GM12878 (cell line): ENCODE measurements around the gene GOT2. TPM values are rescaled to one million over a fixed set of nuclear protein-coding genes. Genes with fewer than 3 reads are reported as not detected.

Source experiments
- ATAC-seq: fragments of 200-7000 bp; cut with Tn5 transposase; 3 replicates; pipeline ENCODE4 v1.9.1; 2020; ENCODE audit warnings: mild to moderate bottlenecking, moderate library complexity
- BruUV-seq: library from RNA; stranded (reverse); fragments of 400-500 nt; replicated peaks from 2 replicates; lab custom pipeline; 2021; lab: Mats Ljungman, UMichigan
- CTCF ChIA-PET: fragments of 300-600 bp; sonication (Branson Sonifier 250); formaldehyde crosslinking; extraction: SDS; loops from one replicate; lab custom pipeline; 2021; ENCODE audit warnings: inconsistent platforms; lab: Yijun Ruan, JAX
- POLR2A ChIA-PET: fragments of 350-600 bp; formaldehyde crosslinking; extraction: SDS; loops from one replicate; lab custom pipeline; 2021; ENCODE audit warnings: inconsistent platforms; lab: Charles Lee
- RAD21 ChIA-PET: fragments of 300-600 bp; sonication (Branson Sonifier 250); formaldehyde crosslinking; loops from one replicate; lab custom pipeline; 2023; ENCODE audit warnings: antibody characterized with exemption; ENCODE audit not compliant: unreplicated experiment; lab: Charles Lee
- SMC1A ChIA-PET: fragments of 300-600 bp; sonication (Branson Sonifier 250); formaldehyde crosslinking; loops from one replicate; lab custom pipeline; 2023; ENCODE audit not compliant: unreplicated experiment, uncharacterized antibody; lab: Charles Lee
- DNase-seq: peaks from one replicate; pipeline ENCODE4 v3.0.0-alpha.2; 2011; ENCODE audit warnings: low read depth, low spot score
- FAIRE-seq: peaks from 3 replicates; lab custom pipeline; 2011; peaks lifted over from hg19 to GRCh38; lab: Jason Lieb, UNC
- H2AFZ ChIP-seq: 2 replicates; pipeline ENCODE4 v1.6.0; 2011; ENCODE audit warnings: low read depth, low read length, control low read depth; ENCODE audit not compliant: control insufficient read depth
- H3K27ac ChIP-seq: 2 replicates; pipeline ENCODE4 v1.5.1; 2011; ENCODE audit warnings: control low read depth; ENCODE audit not compliant: control insufficient read depth, insufficient read depth
- H3K27me3 ChIP-seq, 2 experiments: replicated peaks in 1 of 2; 2 replicates each; pipeline versions ENCODE4 v1.6.0 to v1.6.1; 2011; ENCODE audit warnings: low read length in 1 of 2; ENCODE audit not compliant: control insufficient read depth in 2 of 2, insufficient read depth in 2 of 2
- H3K36me3 ChIP-seq, 2 experiments: 2 replicates each; pipeline ENCODE4 v1.5.1; 2011; ENCODE audit warnings: low read length in 1 of 2; ENCODE audit not compliant: control insufficient read depth in 2 of 2, insufficient read depth in 2 of 2
- H3K4me1 ChIP-seq: 2 replicates; pipeline ENCODE4 v1.6.1; 2011; ENCODE audit warnings: mild to moderate bottlenecking, low read length, moderate library complexity, mixed read lengths; ENCODE audit not compliant: control insufficient read depth, insufficient read depth
- H3K4me2 ChIP-seq: 2 replicates; pipeline ENCODE4 v1.6.0; 2011; ENCODE audit warnings: control low read depth; ENCODE audit not compliant: control insufficient read depth, insufficient read depth
- H3K4me3 ChIP-seq: fragments of 200-600 bp; sonication (generic); 2 replicates; pipeline ENCODE4 v1.5.1; 2016
- H3K79me2 ChIP-seq: 2 replicates; pipeline ENCODE4 v1.6.0; 2011; ENCODE audit warnings: low read length; ENCODE audit not compliant: control insufficient read depth, insufficient read depth
- H3K9ac ChIP-seq: 2 replicates; pipeline ENCODE4 v1.8.0; 2011; ENCODE audit warnings: low read length, control low read depth, mixed read lengths; ENCODE audit not compliant: control insufficient read depth, insufficient read depth
- H3K9me3 ChIP-seq: replicated peaks from 3 replicates; pipeline ENCODE4 v1.5.1; 2011; ENCODE audit warnings: mild to moderate bottlenecking, low read length; ENCODE audit not compliant: control insufficient read depth, insufficient read depth
- H4K20me1 ChIP-seq: 2 replicates; pipeline ENCODE4 v1.6.0; 2011; ENCODE audit not compliant: control insufficient read depth, insufficient read depth
- ASH2L ChIP-seq: fragments of 300-600, 200-600 bp; sonication (generic); IDR thresholded peaks from 2 replicates; pipeline ENCODE4 v1.6.1; 2017; ENCODE audit warnings: low read depth, mild to moderate bottlenecking, borderline replicate concordance
- HDAC2 ChIP-seq: fragments of 200-600 bp; sonication (generic); IDR thresholded peaks from 2 replicates; pipeline ENCODE4 v1.6.1; 2017
- KDM1A ChIP-seq: fragments of 200-600 bp; sonication (generic); IDR thresholded peaks from 2 replicates; pipeline ENCODE4 v1.6.1; 2016; ENCODE audit warnings: borderline replicate concordance
- NFIC ChIP-seq: IDR thresholded peaks from 2 replicates; pipeline ENCODE4 v1.6.1; 2012; ENCODE audit warnings: low read depth, mild to moderate bottlenecking, inconsistent platforms, low read length, moderate library complexity
- NFYA ChIP-seq: IDR thresholded peaks from 2 replicates; pipeline ENCODE4 v1.6.1; 2011; ENCODE audit warnings: low read depth, mild to moderate bottlenecking, low read length, improper control_type of control experiment, borderline replicate concordance
- RAD51 ChIP-seq: fragments of 450-650 bp; IDR thresholded peaks from 2 replicates; pipeline ENCODE4 v1.6.1; 2016; ENCODE audit warnings: moderate library complexity, mild to moderate bottlenecking, inconsistent platforms
- RBBP5 ChIP-seq: fragments of 200-600 bp; sonication (generic); conservative IDR thresholded peaks from 2 replicates; pipeline ENCODE4 v1.6.1; 2016
- RUNX3 ChIP-seq: IDR thresholded peaks from 2 replicates; pipeline ENCODE4 v1.6.1; 2012; ENCODE audit warnings: low read length, inconsistent platforms
- SMAD5 ChIP-seq: IDR thresholded peaks from 2 replicates; pipeline ENCODE4 v1.6.1; 2016; ENCODE audit warnings: antibody characterized with exemption, low read depth
- WGBS: methylation state at CpG from one replicate; pipeline ENCODE4 v1.1.6; 2016; ENCODE audit warnings: low lambda C conversion rate; ENCODE audit not compliant: insufficient replicate concordance, insufficient coverage; ENCODE audit errors: missing lambda C conversion rate; 5-methylcytosine and 5-hydroxymethylcytosine counted together
- in situ Hi-C: fragments of 300-500 bp; cut with MboI; formaldehyde crosslinking; loops from 9 replicates; pipeline ENCODE4 v1.14.3; 2018; ENCODE audit warnings: mixed read lengths
- intact Hi-C: fragments of 100-400 bp; cut with micrococcal nuclease; formaldehyde crosslinking; loops from one replicate; pipeline ENCODE4 v1.14.2; 2022; ENCODE audit not compliant: unreplicated experiment
- polyA plus RNA-seq, 11 experiments: library from polyadenylated mRNA; depleted of rRNA in 4 of 11; unstranded in 6 of 11; stranded (reverse) in 5 of 11; fragments of >200 nt; fragmentation: Nextera tagmentation in 4 of 11; fragmentation: Illumina TruSeq in 1 of 11; extraction: Ambion mirVana in 4 of 11; extraction: Trizol in 1 of 11; gene quantifications; 1 replicate in 1 of 11; 2 replicates in 10 of 11; pipeline versions ENCODE4 v1.2.1 to v1.2.3, GENCODE V29; 2011 to 2016; ENCODE audit warnings: inconsistent platforms in 2 of 11, missing spikeins in 2 of 11, low read depth in 1 of 11
- total RNA-seq, 4 experiments: library from RNA; depleted of rRNA in 3 of 4; stranded (reverse); fragments of >200 nt in 3 of 4; fragmentation: Illumina TruSeq in 1 of 4; extraction: Trizol in 1 of 4; gene quantifications; 2 replicates each; pipeline versions ENCODE4 v1.2.1 to v1.2.3, GENCODE V29; 2013 to 2021
- TF ChIP-seq, protein P1 (sequence below): fragments of 450-650 bp; IDR thresholded peaks from 2 replicates; pipeline ENCODE4 v1.6.1; 2017; ENCODE audit warnings: low read depth, mild to moderate bottlenecking, moderate library complexity
- TF ChIP-seq, protein P2 (sequence below): fragments of 450-650 bp; formaldehyde crosslinking; IDR thresholded peaks from 2 replicates; pipeline ENCODE4 v1.4.0; 2020; ENCODE audit warnings: mild to moderate bottlenecking, moderate library complexity
- TF ChIP-seq, protein P3 (sequence below): fragments of 450-650 bp; IDR thresholded peaks from 2 replicates; pipeline ENCODE4 v1.6.1; 2017; ENCODE audit warnings: borderline replicate concordance
- TF ChIP-seq, protein P4 (sequence below): IDR thresholded peaks from 2 replicates; pipeline ENCODE4 v1.6.1; 2011; ENCODE audit warnings: low read depth, mild to moderate bottlenecking, low read length, moderate library complexity, borderline replicate concordance; ENCODE audit errors: extremely low read depth

The GOT2 gene
- total and polyA plus RNA-seq, 10 of the 15 experiments (the other 5 are each of a cell fraction or from before 2014, with no cell fraction given) = 41.7 to 235 (median 83.7) TPM

DNA sequence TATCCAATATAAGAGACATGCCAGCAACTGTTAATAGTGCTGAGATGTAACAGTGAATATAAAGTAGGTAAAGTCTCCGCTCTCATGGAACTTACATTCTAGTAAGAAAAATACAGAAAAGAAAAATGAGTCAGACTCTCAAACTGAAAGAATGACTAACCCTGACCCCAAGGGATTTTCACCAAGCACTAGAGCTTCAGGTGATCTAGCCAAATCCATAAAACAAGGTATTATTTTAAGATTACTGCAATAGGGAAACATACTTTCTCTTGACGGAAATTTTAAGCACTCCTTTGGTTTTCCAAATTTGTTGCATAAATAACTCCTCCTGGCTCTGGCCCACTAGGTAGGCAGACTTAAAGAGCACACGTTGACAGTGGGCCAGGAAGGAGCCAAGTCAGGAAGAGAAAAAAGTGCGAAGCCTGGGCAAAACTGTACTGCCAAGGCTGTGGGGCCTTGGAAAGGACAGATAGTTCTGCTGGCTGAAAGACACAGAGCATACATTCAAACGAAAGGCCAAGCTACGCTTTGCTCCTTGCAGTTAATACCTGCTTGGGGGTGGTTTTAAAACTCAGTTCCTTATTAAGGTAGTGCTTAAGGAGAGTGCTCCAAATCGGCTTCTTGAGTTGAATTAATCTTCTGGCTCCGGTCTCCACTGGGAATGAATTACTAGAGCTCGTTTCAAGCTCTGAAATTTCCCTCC, 1.4 kb downstream of the GOT2 start:
- Histone ChIP-seq H3K36me3 (peaks cover 0 to 6% of the 10 kb centered on the region in 2 experiments; a peak in 1 of 4 replicates), H3K4me3 (peak overlapping the region; percentile 89), H4K20me1 (no peaks in the 10 kb centered on the region), H3K27me3 (no peaks in the 10 kb centered on the region), H3K27ac (peak overlapping the region; percentile 64), H3K4me1 (peaks cover 7% of the 10 kb centered on the region), H2AFZ (peak overlapping the region; percentile 21), H3K9ac (peak overlapping the region; percentile 82), H3K4me2 (peak overlapping the region; percentile 64), H3K79me2 (peaks cover 60% of the 10 kb centered on the region), H3K9me3 (no peaks in the 10 kb centered on the region)
- peak; percentile 53 for ATAC-seq
- ChIA-PET POLR2A (interaction anchor here (1.1 kb wide), 1 partner anchor 122 kb away, joined by 5 read pairs; no protein-coding TSS in a partner anchor), RAD21 (interaction anchor here (0.6 to 1.5 kb wide), 3 partner anchors 24 to 214 kb away, joined by 3 to 6 read pairs (median 4); no protein-coding TSS in a partner anchor), CTCF (interaction anchor here (1.0 to 2.3 kb wide), 4 partner anchors 23 to 396 kb away, joined by 3 to 11 read pairs (median 4); no protein-coding TSS in a partner anchor), SMC1A (interaction anchor here (0.6 to 1.9 kb wide), 4 partner anchors 9 to 396 kb away, joined by 3 to 5 read pairs (median 4); no protein-coding TSS in a partner anchor)
- no peak for FAIRE-seq
- in situ Hi-C loops (loop anchor here (25.0 kb wide), 1 partner anchor 220 kb away; the partner anchor contains the start of genes NDRG4 and SETD6), intact Hi-C loops (no loop called here)
- 2% methylated on average over 9 of the region's 9 CpGs for WGBS
- DNase-seq = no peak
- TSS peak; percentile 51 for BruUV-seq
- TF ChIP-seq, protein P1, sequence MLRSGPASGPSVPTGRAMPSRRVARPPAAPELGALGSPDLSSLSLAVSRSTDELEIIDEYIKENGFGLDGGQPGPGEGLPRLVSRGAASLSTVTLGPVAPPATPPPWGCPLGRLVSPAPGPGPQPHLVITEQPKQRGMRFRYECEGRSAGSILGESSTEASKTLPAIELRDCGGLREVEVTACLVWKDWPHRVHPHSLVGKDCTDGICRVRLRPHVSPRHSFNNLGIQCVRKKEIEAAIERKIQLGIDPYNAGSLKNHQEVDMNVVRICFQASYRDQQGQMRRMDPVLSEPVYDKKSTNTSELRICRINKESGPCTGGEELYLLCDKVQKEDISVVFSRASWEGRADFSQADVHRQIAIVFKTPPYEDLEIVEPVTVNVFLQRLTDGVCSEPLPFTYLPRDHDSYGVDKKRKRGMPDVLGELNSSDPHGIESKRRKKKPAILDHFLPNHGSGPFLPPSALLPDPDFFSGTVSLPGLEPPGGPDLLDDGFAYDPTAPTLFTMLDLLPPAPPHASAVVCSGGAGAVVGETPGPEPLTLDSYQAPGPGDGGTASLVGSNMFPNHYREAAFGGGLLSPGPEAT = peak; percentile 36; the same call in 1 of the 2 replicates
- TF ChIP-seq, protein P2, sequence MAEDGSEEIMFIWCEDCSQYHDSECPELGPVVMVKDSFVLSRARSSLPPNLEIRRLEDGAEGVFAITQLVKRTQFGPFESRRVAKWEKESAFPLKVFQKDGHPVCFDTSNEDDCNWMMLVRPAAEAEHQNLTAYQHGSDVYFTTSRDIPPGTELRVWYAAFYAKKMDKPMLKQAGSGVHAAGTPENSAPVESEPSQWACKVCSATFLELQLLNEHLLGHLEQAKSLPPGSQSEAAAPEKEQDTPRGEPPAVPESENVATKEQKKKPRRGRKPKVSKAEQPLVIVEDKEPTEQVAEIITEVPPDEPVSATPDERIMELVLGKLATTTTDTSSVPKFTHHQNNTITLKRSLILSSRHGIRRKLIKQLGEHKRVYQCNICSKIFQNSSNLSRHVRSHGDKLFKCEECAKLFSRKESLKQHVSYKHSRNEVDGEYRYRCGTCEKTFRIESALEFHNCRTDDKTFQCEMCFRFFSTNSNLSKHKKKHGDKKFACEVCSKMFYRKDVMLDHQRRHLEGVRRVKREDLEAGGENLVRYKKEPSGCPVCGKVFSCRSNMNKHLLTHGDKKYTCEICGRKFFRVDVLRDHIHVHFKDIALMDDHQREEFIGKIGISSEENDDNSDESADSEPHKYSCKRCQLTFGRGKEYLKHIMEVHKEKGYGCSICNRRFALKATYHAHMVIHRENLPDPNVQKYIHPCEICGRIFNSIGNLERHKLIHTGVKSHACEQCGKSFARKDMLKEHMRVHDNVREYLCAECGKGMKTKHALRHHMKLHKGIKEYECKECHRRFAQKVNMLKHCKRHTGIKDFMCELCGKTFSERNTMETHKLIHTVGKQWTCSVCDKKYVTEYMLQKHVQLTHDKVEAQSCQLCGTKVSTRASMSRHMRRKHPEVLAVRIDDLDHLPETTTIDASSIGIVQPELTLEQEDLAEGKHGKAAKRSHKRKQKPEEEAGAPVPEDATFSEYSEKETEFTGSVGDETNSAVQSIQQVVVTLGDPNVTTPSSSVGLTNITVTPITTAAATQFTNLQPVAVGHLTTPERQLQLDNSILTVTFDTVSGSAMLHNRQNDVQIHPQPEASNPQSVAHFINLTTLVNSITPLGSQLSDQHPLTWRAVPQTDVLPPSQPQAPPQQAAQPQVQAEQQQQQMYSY (CRISPR knock-in tag) = no peak
- TF ChIP-seq, protein P3, sequence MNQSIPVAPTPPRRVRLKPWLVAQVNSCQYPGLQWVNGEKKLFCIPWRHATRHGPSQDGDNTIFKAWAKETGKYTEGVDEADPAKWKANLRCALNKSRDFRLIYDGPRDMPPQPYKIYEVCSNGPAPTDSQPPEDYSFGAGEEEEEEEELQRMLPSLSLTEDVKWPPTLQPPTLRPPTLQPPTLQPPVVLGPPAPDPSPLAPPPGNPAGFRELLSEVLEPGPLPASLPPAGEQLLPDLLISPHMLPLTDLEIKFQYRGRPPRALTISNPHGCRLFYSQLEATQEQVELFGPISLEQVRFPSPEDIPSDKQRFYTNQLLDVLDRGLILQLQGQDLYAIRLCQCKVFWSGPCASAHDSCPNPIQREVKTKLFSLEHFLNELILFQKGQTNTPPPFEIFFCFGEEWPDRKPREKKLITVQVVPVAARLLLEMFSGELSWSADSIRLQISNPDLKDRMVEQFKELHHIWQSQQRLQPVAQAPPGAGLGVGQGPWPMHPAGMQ = no peak
- peak; percentile 30; the same call in 1 of the 2 replicates for TF ChIP-seq NFIC
- TF ChIP-seq NFYA = no peak
- TF ChIP-seq KDM1A = no peak
- TF ChIP-seq SMAD5 = no peak
- peak; percentile 40; the same call in 1 of the 2 replicates for TF ChIP-seq RUNX3
- no peak for TF ChIP-seq RBBP5
- TF ChIP-seq, protein P4, sequence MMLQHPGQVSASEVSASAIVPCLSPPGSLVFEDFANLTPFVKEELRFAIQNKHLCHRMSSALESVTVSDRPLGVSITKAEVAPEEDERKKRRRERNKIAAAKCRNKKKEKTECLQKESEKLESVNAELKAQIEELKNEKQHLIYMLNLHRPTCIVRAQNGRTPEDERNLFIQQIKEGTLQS = no peak
- no peak for TF ChIP-seq RAD51
- TF ChIP-seq HDAC2 = no peak
- no peak for TF ChIP-seq ASH2L
